ENCODE measurements around the gene OR9A2.
A peak's percentile ranks its signal among the peaks of the same experiment; 100 is the strongest.
"Not testable (repeated sequence)": the region's sequence is repeated elsewhere in the genome, so short reads cannot be mapped to it uniquely, and the experiment has no call there.

Gene OR9A2

GRCh38 chr7:143016996-143017395 lies 9.9 kb downstream of the OR9A2 start:
- DNase-seq, result no peak

DNA sequence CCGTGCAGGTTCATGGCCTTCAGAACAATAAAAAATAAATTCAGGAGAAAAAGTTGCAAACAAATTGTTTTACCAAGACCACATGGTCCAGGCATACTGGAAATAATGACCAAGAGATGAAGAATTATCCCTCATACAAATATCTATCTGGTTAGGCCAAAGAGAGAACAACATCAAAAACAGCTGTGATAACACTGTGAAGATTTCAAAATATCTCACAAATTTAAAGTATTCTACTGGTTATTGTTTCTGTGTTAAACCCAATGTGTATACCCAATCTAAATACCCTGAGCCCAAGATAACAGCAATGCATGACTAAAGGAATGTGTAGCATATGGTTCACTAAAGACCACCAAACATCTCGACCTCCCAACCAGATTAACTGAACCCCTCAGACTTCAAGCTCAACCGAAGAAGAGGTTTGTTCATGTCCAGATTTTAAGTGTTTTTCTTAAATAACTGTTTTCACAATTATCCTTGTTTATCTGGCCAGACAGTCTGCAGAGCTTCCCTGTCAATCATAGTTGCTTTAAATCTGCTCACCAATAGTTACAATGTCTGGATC lies 10.9 kb downstream of the OR9A2 start:
- no peak for DNase-seq

GRCh38 chr7:143015084-143015483 lies 11.8 kb downstream of the OR9A2 start:
- no peak for DNase-seq

- DNase-seq, result no peak
Measured at GRCh38 chr7:143013893-143014292, 13.0 kb downstream of the OR9A2 start.

- peak in 1 of 2 experiments; percentile 46 for DNase-seq
Measured at GRCh38 chr7:143013473-143013872, 13.5 kb downstream of the OR9A2 start.

GRCh38 chr7:143012409-143012808 lies 14.5 kb downstream of the OR9A2 start:
- DNase-seq, result no peak

DNA sequence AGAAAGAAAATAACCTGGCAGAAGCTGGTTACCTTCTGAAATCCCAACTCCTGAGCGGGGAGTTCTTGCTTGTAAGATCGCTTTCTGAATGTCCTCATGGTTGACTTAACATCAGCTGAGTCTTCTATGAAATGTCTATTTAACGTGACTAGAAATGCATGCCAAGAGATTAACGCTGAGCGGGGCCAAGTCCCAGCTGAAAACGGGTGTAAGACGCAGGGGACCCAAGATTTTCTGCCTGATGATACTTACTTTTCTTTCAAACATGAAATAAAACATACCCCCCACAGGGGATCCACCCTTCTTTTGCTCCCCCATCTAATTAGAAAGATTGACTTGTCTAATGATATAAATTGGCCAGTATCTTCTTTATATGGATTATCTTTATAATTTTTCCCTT lies 14.9 kb downstream of the OR9A2 start:
- DNase-seq, result no peak

DNA sequence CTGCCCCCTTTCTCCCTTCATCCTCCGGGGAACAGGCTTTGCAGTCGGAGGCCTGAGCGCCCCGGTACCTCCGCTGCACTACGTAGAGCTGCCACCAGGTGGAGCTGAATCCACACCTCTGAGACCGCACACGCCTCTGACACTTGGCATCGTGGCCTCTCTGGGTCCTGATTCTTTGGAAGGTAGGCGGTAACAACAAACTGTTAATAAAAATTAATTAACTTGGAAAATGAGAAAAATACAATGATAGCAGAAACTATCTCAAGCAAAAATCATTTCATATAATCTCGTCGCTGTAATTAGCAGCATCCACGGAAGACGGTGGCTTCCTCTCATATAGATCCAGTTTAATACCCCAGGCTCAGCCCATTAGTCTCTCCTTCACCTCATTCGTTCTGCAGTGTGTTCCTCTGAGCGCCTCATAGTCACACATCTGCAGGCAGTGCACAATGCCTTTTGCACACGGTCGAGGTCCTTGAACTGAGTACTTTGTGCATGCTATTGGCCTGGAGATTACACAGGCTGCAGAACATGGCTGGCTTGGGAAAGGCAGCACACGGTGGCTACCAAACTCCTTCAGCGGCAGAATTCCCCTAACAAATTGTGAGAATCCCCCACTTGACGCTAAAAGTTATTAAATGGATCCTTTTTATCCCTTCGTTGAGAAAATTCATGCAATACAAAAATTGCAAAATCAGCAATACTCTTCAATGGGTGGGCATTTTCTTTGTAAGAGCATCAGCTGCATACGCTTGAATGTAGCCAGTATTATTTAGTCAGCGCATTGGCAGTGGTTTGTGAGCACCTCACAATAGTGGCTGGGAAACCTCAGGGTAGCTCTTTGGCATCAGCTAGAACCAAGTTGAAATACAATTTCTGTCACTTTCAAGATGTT lies 18.7 kb downstream of the OR9A2 start:
- DNase-seq, result peak; percentile 47 to 65

GRCh38 chr7:143005632-143006260 lies 21.2 kb downstream of the OR9A2 start:
- no peak for DNase-seq

- DNase-seq, result peak in 1 of 2 experiments; percentile 54
Measured at GRCh38 chr7:143003393-143004051, 23.4 kb downstream of the OR9A2 start.

- no peak for DNase-seq
Measured at GRCh38 chr7:143002898-143003297, 24.0 kb downstream of the OR9A2 start.

DNA sequence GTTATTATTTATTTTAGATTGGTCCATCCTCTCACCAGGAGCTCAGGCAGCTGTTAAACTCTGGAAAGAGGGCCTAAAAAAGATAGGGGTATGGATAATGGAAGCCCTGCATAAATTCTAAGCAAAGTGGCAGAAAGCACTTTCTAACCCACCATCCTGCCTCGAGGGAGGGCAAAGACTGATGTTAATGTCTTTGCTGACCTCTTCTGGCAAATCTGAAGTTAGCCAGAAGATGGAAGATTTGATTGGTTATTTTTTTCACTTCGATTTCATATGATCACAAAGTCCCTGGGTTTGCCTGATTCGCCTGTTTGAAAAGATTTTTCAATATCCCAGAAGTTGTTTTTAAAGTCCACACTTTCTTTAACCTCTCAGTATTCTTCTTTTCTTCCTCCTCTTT lies 24.8 kb downstream of the OR9A2 start:
- DNase-seq, result peak in 1 of 2 experiments; percentile 26

DNA sequence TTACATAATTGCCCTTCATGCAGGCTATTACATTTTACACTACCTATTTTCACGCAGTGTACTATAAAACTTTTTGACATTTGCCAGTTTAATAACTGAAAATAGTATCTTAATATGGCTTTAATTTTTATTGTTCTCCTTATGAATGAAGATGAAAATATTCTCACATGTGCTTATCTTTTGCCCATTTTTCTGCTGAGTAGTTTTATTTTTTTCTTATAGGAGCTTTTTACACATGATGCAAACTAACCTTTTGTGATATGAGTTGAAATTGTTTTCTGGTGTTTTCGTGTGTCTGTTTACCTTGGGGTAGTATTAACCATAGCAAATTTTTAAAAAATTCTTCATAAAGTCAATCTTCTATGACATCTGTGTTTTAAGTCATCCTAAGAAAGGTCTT lies 26.3 kb downstream of the OR9A2 start:
- DNase-seq, result no peak

DNA sequence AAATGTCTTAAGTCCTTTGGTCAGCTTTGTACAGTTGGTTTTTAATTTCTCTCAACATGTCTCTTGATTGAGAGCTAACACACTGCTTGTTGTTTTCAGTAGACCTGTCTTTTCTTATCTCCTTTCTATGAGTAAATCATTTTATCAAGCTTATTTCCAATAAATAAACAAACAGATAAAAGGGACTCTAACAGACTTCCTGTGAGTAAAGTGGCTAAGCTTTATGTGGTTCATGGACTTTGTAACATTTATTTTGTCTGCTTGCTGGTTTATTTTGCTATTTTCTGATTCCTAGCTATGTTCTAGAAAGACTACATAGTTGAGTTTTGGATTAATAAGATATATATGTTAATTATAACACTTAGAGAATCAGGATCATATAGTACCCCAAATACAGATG lies 27.1 kb downstream of the OR9A2 start:
- DNase-seq, result no peak

GRCh38 chr7:142998966-142999365 lies 28.0 kb downstream of the OR9A2 start:
- DNase-seq, result no peak

- no peak for DNase-seq
Measured at GRCh38 chr7:142997456-142997989, 29.4 kb downstream of the OR9A2 start.

GRCh38 chr7:142992427-142992826 lies 34.5 kb downstream of the OR9A2 start:
- no peak for DNase-seq

- no peak for DNase-seq
Measured at GRCh38 chr7:142984297-142984696, 42.6 kb downstream of the OR9A2 start.

- no peak for DNase-seq
Measured at GRCh38 chr7:142983825-142984224, 43.1 kb downstream of the OR9A2 start.

DNA sequence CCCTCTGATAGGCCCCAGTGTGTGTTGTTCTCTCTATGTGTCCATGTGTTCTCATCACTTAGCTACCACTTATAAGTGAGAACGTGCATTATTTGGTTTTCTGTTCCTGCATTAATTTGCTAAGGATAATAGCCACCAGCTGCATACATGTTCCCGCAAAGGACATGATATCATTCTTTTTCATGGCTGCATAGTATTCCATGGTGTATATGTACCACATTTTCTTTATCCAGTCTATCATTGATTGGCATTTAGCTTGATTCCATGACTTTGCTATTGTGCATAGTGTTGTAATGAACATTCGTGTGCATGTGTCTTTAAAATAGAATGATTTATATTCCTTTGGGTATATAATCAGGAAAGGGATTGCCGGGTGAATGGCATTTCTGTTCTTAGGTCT lies 48.5 kb downstream of the OR9A2 start:
- not testable (repeated sequence) for DNase-seq

Data from NCI-H524 (cell line).